Activated CD4-positive, alpha-beta T cell treated with anti-CD3 and anti-CD28 coated beads, Interleukin-2, Interleukin-4, amounts not matched to agents 100 ng/mL and 50 ng/mL, durations not matched to agents 16 hours and 8 hours (primary cell): ENCODE data around the gene RGS13.
A peak's percentile ranks its signal among the peaks of the same experiment; 100 is the strongest.

Source experiments
- DNase-seq: peaks from one replicate; pipeline ENCODE4 v3.0.0-alpha.2; 2020; ENCODE audit warnings: low spot score

RGS13 gene

GRCh38 chr1:192626366-192627179 is 9.4 kb upstream of the RGS13 start:
- DNase-seq = no peak

GRCh38 chr1:192627901-192628300 is 8.0 kb upstream of the RGS13 start:
- no peak for DNase-seq

GRCh38 chr1:192628396-192629057 is 7.4 kb upstream of the RGS13 start:
- no peak for DNase-seq

GRCh38 chr1:192629612-192630011 is 6.3 kb upstream of the RGS13 start:
- no peak for DNase-seq

- DNase-seq = no peak
Measured at GRCh38 chr1:192630521-192631287, 5.2 kb upstream of the RGS13 start.

GRCh38 chr1:192631749-192632148 is 4.2 kb upstream of the RGS13 start:
- no peak for DNase-seq

GRCh38 chr1:192632188-192632587 is 3.8 kb upstream of the RGS13 start:
- no peak for DNase-seq

GRCh38 chr1:192632641-192633532 is 3.1 kb upstream of the RGS13 start:
- no peak for DNase-seq

GRCh38 chr1:192633533-192634253 is 2.3 kb upstream of the RGS13 start:
- DNase-seq = no peak

- no peak for DNase-seq
Measured at GRCh38 chr1:192635041-192635440, 906 bp upstream of the RGS13 start.

- peak; percentile 80 for DNase-seq
Measured at GRCh38 chr1:192639607-192640368, 3.8 kb downstream of the RGS13 start.

- DNase-seq = no peak
Measured at GRCh38 chr1:192652159-192652558, 16.2 kb downstream of the RGS13 start.

GRCh38 chr1:192654120-192654519 is 18.2 kb downstream of the RGS13 start:
- no peak for DNase-seq

GRCh38 chr1:192654591-192655251 is 18.8 kb downstream of the RGS13 start:
- peak; percentile 71 for DNase-seq

- DNase-seq = no peak
Measured at GRCh38 chr1:192657760-192658159, 21.8 kb downstream of the RGS13 start.

- no peak for DNase-seq
Measured at GRCh38 chr1:192658255-192658654, 22.3 kb downstream of the RGS13 start.

GRCh38 chr1:192660613-192661012 is 24.7 kb downstream of the RGS13 start:
- DNase-seq = no peak

- no peak for DNase-seq
Measured at GRCh38 chr1:192668409-192668983, 32.5 kb downstream of the RGS13 start.

- DNase-seq = no peak
Measured at GRCh38 chr1:192669174-192669573, 33.2 kb downstream of the RGS13 start.
